ENCODE results near the gene COL6A6.
"Not testable (repeated sequence)": the region's sequence is repeated elsewhere in the genome, so short reads cannot be mapped to it uniquely, and the experiment has no call there.

Gene COL6A6

GRCh38 chr3:130529486-130530215 is 12.7 kb downstream of the COL6A6 start:
- no peak for DNase-seq (ENCODE audit: low spot score)

- no peak for DNase-seq (ENCODE audit: low spot score)
Observed at GRCh38 chr3:130533247-130533646, 16.3 kb downstream of the COL6A6 start.

DNA sequence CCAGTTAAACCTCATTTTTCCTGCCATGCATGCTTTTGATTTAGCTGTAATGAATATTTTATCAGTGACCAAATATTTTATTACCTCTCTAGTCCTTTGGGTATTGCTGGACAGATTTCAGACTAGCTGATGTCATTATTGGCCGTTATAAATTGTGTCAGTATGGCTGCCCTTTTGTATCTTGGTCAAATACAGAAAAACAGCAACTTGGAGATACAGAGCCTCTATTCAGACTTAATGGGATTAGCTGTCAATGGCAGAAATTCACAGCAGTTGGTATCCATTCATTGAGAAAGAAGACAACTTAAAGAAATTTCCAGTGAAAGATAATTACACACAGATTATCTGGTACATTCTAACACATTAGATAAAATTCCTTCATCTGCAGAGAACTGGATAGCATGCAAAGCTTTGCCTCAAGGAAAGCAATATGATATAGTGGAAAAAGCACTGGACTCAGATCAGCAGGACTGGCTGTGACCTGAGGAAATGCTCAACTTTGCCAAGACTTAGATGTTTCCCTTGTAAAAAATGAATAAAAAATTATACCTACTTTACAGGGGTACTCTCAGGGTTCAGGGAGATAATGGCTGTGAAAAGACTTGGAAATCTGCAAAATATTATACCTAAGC is 20.8 kb downstream of the COL6A6 start:
- peak; percentile 39 for DNase-seq (ENCODE audit: low spot score)

- DNase-seq (ENCODE audit: low spot score), result peak; percentile 39
Observed at GRCh38 chr3:130539005-130539404, 22.0 kb downstream of the COL6A6 start.

GRCh38 chr3:130543322-130543721 is 26.3 kb downstream of the COL6A6 start:
- DNase-seq (ENCODE audit: low spot score), result no peak

GRCh38 chr3:130546920-130547679 is 30.1 kb downstream of the COL6A6 start:
- DNase-seq (ENCODE audit: low spot score), result no peak

- not testable (repeated sequence) for DNase-seq (ENCODE audit: low spot score)
Observed at GRCh38 chr3:130547680-130548065, 30.7 kb downstream of the COL6A6 start.

GRCh38 chr3:130548356-130548755 is 31.4 kb downstream of the COL6A6 start:
- DNase-seq (ENCODE audit: low spot score), result no peak

- no peak for DNase-seq (ENCODE audit: low spot score)
Observed at GRCh38 chr3:130557336-130558035, 40.5 kb downstream of the COL6A6 start.

DNA sequence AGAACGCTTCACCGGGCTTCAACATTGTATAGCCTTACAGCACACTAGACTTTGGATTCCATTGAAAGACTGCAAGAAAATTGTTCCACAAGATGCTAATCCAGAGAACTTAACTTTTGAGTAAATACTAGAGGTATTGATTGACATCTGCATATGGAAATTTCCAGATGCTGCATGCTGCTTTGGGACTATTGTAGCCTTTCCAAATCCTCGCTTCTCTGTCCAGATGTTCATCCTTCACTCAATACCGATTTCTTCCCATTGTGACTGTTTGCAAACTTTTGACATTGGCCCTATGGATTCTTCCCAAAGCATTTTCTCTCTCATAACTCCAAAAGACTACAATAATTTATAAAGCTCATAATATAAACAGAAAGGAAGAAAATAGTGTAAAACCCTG is 41.4 kb downstream of the COL6A6 start:
- DNase-seq (ENCODE audit: low spot score), result no peak

DNA sequence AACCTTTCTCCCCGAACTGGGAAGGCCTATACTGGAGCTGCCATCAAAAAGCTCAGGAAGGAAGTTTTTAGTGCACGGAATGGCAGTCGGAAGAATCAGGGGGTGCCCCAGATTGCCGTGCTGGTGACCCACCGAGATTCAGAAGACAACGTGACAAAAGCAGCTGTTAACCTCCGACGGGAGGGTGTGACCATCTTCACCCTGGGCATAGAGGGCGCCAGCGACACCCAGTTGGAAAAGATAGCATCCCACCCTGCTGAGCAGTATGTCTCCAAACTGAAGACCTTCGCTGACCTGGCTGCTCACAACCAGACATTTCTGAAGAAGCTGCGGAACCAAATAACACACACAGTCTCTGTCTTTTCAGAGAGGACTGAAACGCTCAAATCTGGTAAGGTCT is 48.2 kb downstream of the COL6A6 start:
- DNase-seq (ENCODE audit: low spot score), result no peak
